ENCODE results near the gene SPA17.

SPA17 gene

DNA sequence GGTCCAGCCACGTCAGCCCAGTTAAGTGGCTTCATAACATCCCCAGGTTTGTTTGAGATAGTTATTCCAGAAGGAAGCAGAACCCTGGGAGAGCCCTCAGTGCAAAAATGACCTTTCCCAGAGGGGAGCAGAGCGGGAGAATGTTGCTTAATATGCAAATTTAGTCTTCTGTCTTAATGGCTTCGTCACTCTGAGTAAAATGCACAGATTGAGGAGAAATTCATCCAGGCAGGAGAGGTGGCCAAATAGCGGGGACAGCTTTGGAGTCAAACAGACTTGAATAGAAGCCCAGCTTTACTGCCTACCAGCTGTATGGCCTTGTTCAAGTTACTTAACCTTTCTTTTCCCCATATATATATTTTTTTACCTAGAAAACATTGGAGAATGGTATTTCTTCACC, 53.8 kb downstream of the SPA17 start:
- no peak for DNase-seq

DNA sequence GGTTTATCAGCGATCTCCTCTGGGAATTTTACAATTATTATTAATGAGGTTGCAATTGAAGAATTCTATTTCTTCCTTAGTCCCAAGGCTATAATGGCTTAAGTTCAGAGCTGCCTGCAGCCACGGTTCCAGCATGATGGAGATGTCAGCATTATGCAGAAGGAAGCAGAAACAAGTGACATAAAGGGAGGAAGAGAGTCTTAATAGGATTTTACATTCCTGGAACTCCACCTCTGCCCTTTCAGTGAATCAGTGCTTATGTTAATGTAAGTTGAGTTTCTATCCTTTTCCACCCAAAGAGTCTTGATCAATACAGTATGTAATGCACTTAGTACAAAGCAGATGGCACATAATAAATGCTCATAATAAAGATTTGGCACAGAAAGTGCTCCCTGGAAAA, 54.4 kb downstream of the SPA17 start:
- DNase-seq, result no peak

DNA sequence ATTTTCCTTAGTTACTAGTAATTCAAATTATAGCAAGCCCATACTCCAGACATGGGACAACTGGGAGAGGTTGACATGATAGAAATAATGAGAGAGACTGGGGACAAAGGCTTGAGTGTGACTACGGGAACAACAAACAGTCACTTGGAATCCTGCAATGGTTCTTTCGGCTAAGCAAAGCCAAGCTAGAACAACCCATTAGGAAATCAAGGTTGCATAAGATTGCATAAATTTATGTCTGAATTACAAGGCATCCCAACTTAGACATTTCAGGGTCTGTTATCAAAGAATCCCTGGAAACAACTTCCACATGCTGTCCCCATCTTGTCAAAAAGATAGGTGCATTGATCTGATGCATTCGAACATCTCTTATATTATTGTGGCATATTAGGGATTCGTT, 55.9 kb downstream of the SPA17 start:
- no peak for DNase-seq

DNA sequence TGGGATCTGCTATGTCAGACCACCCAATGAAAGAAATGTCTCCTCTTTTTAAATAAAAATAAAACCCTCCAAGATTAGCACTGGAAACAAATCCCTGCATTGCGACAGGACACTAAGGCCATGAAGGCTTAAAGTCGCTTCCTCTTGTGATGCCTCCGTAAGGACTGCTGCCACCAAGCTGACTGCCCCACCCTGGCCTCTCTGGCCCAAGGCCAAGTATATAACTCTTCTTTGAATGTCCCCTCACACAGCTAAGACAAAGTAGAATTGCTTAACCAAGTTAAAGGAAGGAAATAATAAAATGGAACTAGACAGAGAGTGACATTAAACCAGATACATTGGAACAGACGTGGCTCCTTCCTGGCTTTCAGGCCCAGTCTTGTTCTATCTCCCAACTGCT, 58.5 kb downstream of the SPA17 start:
- no peak for DNase-seq

DNA sequence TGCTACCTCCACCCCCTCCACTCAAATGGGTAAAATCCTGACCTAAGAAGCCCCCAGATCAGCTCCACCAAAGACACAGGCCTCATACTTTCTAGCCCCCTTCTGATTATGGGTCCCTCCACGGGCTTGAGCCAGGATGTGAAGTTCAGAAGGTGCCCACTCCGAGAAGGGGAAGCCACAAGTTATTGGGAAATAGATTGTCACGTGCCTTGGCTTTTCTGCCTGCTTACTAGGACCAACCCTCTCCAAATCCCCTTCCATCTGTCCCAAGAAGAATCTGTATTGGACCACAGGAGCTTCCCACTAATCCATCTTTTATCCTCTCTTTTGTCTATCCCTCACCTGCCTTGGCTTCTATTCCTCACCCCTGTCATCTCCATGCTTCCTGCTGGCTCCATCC, 63.0 kb downstream of the SPA17 start:
- DNase-seq, result no peak

DNA sequence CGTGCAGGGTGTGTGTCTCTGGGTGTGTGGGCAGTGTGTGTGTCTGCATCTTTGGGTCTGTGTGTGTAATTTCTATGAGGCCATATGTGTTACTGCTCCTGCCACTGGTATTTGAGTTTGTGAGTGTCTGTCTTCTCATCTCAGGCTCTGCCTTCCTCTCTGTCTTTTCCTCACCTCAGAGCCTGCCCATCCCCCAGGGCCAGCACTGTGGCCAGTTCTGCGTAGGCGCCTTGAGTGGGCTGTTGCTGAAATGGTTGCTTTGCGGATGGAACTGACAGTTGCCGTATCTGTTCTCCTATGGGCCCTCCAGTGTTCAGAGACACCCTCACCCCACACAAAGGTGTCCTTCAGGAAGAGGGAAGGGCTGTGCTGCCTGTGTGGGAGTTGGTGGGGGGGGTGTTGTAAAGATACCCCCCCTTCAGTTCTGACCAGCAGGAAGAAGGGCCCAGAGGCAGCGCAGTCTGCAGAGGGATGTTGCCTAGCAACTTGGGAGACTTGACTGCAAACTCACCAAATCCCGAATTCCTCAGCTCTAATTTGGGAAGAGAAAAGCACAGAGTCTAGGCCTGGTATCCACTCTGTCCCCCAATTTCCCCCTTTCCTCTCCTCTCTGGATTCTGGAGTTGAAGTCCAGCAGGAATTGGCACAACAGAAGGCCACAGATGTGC, 64.1 kb downstream of the SPA17 start:
- no peak for DNase-seq

DNA sequence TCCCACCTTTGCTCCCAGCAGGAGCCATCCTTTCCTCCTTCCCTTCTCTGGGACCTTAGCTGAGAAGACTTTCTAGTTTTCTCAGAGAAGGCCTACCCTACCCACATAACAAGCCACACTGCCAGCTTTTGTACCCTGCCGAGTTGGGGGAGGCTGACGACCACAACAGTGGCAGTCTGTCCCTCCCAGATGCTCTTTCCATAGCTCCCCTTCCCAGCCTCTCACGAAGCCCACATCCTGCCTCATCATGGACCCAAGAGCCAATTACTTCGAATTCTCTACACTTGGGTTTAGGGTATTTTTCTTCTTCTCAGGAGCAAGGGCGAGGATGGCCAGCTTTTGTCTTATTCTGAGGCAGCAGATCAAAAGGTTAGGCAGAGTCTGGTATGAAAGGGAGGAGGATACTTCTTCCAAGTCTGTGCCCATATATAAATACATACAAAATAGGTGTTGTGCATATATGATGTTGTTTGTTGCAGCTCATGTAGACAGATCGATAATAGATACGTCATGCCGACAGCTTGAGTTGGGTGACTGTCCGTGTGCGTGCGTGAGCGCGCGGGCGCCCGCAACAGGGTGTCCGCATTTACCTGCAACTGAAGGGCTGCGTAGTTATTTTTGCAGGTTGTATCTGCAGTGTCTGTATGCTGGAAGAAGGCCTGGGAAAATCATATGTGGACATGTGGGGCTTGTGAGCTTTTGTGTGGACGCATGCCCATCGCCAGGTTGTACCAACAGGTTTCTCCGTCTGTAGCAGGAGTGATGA, 65.2 kb downstream of the SPA17 start:
- DNase-seq, result no peak

DNA sequence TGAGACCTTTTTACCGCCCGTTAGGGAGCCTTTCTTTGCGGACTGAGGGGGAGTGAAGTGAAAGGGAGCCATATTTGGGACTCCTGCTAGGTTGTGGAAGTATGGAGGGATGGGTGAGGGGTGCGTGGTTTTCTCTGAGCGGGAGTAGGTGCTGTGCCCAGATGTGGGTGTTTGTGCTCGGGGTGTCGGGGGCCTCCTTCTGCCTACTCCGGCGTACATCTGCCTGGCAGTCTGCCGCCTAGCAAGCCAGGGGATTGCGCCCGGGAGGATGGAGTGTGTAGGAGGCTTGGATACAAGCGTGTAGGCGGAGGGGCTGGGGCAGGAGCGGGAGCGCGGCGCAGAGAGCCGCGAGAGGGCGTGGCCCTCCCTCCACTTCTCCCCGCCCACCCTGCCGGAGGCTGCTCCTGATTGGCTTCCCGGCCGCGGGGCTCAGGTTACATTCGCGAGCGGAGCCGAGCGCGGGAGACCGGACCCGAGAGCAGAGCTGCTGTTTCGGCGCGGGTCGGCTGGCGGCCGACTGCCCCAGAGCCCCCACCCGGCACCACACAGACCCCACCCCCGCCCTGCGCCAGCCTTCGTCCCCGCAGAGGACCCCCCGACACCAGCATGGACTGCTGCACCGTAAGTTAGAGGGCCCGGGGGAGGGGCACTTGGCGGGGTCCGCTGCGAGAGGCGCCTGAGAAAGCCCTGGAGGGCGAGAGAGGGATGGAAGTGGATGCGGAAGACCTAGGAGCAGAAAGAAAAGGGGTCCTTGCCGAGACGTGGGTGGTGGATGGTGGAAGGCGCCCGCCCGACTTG, 66.0 kb downstream of the SPA17 start, which contains the start of gene NRGN:
Gene NRGN, plus strand, starts transcription at position 464 of the 798 bp plus-strand sequence. Its CDS starts 143 bp downstream, at position 607.
- peak; percentile 83 for DNase-seq

DNA sequence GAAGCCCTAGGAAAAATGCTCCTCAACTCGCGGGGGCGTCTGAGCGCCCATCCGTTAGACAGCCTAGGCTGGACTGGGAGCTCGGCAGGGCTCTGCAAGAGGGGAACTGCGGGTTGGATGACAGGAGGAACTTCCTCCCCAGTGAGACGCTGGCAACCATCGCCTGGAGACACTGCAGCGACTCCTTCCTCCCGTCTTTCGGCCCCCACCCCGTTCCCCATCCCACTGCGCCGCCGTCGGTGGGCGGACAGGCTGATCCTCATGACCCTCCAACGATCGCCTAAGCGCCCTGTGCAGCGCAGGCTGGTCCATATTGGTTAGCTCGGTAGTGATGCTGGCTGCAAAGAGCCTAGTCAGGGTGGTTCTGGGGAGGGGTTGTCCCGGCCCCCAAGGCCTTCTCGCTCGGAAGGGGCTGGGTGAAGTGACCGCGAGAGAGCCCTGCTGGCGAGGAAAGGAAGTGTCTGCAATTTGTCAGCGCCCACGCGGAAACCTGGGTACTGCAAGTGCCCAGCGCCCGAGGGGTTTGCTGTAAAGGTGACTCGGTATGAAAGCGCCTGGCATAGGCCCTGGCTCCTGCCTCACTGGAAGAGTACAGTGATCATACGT, 66.7 kb downstream of the SPA17 start:
- peak; percentile 58 for DNase-seq

DNA sequence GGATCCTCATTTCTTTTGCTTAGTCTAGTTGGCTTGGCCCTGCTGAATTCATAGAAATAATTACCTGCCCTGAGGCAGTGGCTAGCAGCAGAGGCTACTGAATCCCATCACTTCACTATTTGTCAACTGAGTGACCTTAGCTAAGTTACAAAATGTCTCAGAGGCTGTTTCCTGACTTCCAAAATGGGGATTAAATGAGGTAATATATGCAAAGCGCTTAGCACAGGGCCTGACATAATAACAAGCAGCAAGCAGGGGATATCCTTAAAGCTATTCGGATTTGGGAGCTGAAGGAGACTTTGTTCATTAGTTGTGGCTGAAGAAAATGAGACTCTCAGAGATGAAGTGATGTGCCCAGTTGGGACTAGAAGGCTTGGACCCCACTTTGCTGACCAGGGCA, 68.9 kb downstream of the SPA17 start:
- no peak for DNase-seq

DNA sequence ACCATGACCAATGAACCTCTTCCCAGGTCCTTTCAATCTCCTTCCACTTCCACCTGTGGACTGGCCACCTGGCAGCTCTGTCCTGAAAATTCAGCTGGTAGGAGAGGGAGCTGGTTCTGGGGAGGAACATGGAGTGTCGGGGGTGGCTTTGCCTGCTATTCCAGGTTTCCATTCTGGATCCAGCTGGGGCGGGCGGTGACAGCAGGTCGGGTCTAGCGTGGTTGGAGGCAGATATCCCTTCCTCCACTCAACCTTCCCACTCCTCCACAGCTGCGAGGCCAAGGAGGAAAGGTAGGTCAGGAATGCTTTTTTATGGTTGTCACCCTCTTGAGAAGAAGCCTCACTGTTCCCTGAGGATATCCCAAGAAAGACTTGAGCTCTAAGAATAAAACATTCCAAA, 69.3 kb downstream of the SPA17 start:
- no peak for DNase-seq

DNA sequence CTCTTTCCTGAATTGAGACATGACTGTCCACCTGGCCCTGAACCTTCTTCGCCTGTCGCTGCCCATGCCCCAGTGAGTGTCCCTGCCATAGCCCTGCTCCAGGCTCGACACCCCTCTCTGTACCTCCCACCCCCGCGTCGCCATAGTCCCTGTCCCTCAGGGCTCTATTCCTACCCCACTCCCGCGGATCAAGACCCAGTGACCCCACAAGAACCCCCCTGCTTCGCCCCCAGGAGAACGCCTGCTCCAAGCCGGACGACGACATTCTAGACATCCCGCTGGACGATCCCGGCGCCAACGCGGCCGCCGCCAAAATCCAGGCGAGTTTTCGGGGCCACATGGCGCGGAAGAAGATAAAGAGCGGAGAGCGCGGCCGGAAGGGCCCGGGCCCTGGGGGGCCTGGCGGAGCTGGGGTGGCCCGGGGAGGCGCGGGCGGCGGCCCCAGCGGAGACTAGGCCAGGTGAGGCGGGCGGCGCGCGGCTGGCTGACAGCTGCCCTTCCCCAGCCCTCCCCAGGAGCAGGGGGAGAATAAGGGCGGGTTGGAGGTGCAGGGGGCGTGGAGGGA, 71.6 kb downstream of the SPA17 start:
- no peak for DNase-seq

DNA sequence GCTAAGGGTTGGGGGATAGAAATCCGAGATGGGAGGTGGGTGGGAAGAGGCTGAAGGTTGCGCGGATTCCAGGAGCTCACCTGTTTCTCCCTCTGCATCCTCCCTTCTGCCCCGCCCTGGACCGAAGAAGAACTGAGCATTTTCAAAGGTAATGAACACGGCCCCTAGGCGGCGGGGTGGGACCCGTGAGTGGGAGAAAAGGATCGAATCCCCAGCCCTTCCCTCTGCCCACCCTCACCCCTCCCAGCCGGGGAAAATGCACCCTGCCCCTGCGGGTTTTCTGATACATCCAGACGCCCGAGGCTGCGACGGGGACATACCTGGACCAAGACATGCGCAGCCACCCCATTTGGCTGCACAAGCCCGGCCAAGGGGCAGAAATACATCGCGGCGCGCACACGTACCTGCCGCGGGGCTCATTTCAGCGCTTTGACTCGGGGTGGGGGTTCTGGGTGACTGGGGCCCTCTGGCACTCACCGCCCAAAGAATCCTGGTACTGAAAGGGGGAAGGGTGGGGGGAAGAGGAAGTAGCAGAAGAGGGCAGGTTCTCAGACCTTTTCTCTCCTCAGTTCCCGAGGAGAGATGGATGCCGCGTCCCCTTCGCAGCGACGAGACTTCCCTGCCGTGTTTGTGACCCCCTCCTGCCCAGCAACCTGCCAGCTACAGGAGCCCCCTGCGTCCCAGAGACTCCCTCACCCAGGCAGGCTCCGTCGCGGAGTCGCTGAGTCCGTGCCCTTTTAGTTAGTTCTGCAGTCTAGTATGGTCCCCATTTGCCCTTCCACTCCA, 72.3 kb downstream of the SPA17 start:
- DNase-seq, result peak; percentile 45

DNA sequence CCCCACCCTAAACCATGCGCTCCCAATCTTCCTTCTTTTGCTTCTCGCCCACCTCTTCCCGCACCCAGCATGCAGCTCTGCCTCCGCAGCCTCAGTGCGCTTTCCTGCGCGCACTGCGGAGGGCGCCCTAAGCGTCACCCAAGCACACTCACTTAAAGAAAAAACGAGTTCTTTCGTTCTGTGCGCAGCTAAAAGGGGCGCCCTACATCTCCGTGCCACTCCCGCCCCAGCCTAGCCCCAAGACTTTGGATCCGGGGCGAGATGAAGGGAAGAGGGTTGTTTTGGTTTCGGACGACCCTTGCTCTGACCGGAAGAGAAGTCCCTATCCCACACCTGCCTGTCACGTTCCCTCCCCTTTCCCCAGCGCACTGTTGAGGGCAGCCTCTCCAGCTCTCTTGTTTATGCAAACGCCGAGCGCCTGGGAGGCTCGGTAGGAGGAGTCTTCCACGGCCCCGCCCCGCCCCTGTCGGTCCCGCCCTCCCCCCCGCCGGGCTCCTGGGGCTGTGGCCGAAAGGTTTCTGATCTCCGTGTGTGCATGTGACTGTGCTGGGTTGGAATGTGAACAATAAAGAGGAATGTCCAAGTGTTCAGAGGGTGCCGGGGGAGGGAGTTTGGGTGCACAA, 73.0 kb downstream of the SPA17 start:
- peak; percentile 76 for DNase-seq
